IPS-20b (cell line): ENCODE measurements around the gene ATF7.

Source experiments
- H3K27ac ChIP-seq: one replicate; pipeline ENCODE4 v1.5.1; 2013; ENCODE audit warnings: low read length
- H3K27me3 ChIP-seq: 2 replicates; pipeline ENCODE4 v1.6.1; 2013; ENCODE audit warnings: mild to moderate bottlenecking, low read length, inconsistent platforms; ENCODE audit not compliant: insufficient read depth
- H3K36me3 ChIP-seq: 2 replicates; pipeline ENCODE4 v1.6.1; 2013; ENCODE audit warnings: low read depth, mild to moderate bottlenecking, inconsistent platforms, low read length, moderate library complexity; ENCODE audit not compliant: insufficient read depth
- H3K4me1 ChIP-seq: 2 replicates; pipeline ENCODE4 v1.6.1; 2013; ENCODE audit warnings: mild to moderate bottlenecking, control low read depth, inconsistent platforms, low read length, moderate library complexity; ENCODE audit not compliant: insufficient read depth
- H3K4me3 ChIP-seq: 2 replicates; pipeline ENCODE4 v1.5.1; 2013; ENCODE audit warnings: mild to moderate bottlenecking, low read length, inconsistent platforms
- H3K9ac ChIP-seq: 2 replicates; pipeline ENCODE4 v1.6.1; 2013; ENCODE audit warnings: low read depth, mild to moderate bottlenecking, inconsistent platforms, low read length, moderate library complexity
- H3K9me3 ChIP-seq: 2 replicates; pipeline ENCODE4 v1.6.1; 2013; ENCODE audit warnings: mild to moderate bottlenecking, low read depth, low read length, inconsistent platforms; ENCODE audit not compliant: insufficient read depth

ATF7 gene

DNA sequence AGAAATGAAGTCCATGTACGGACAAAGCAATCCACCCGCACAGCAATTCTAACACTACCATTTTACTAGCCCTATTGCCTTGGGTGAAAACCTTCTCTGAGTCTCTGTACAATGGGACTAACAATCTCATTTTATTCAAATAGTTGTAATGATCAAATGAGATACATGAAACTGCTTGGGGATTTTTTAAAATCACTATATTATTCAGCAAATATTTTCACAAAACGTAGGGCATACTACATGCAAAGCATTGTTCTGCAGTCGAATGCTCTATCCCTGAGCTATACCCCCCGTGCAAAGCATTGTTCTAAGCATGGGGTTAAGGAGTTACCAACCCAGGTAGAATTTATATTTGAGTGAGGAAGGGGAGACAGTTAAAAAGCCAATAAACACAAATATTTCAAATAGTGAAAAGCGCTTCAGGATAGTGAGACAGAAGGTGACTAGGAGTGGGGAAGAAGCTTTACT lies 554 bp upstream of the ATF7 start:
- Histone ChIP-seq H3K36me3 (no peaks in the 10 kb centered on the region), H3K27ac (peak overlapping the region; percentile 99), H3K4me3 (peak overlapping the region; percentile 95), H3K4me1 (peaks cover 16% of the 10 kb centered on the region; the same call in 1 of the 2 replicates), H3K9me3 (no peaks in the 10 kb centered on the region), H3K27me3 (no peaks in the 10 kb centered on the region), H3K9ac (peak overlapping the region; percentile 98)

DNA sequence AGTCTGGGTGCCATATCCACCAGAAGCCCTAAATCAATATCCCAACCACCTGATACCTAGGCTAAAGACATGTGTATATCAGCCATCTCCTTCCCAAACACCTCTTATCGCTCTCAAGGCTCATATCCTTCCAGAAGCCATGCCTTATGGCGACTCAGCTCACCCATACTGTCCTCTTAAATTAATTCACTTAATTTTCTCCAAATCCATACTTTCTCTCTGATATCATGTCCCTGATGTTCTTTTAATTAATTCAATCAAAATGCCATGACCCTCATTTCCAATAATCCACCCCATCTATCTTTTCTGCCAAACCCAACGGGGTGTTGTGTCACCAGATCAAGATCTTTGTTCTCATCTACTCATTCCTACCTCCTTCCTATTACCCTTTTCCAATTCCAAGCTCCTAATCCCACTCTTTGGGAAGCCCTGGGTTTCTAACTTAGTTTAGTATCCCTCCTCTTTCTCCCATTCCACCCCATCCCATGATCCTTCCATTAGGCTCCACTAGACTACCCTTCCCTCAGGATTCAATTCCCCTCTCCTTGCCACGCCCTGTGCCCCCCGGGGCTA lies 723 bp downstream of the ATF7 start:
- Histone ChIP-seq H3K27ac (no peak overlapping the region), H3K9ac (peak overlapping the region; percentile 98), H3K27me3 (no peaks in the 10 kb centered on the region)

DNA sequence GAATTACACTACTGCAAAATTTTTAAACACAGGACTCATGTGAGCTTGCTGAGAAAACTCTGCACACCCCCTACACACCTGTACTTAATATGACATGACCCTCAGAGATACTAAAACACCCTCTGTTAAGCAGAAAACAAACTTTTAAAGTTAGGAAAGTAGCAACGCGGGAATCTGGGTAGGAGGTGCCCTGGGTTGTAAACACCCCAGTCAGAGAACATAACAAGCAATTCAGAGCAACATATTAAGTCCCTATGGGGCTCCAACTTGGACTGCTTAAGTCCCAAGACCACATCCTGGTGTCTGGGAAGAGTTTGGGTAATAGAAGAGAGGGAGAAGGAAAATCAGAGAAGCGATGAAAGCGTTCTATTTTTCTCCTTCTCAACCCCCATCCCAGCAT lies 1.2 kb downstream of the ATF7 start:
- peak overlapping the region; percentile 95 for H3K4me3 ChIP-seq
- H3K27me3 ChIP-seq: no peaks in the 10 kb centered on the region
- H3K4me1 ChIP-seq: peaks cover 16% of the 10 kb centered on the region; the same call in 1 of the 2 replicates
- no peaks in the 10 kb centered on the region for H3K36me3 ChIP-seq
- peak overlapping the region; percentile 98; the same call in 1 of the 2 replicates for H3K9ac ChIP-seq
- H3K9me3 ChIP-seq: no peaks in the 10 kb centered on the region
- no peak overlapping the region for H3K27ac ChIP-seq

More for the DNA sequence above, 723 bp downstream of the ATF7 start:
- peak overlapping the region; percentile 95 for H3K4me3 ChIP-seq
- no peaks in the 10 kb centered on the region for H3K9me3 ChIP-seq
- H3K4me1 ChIP-seq: peaks cover 16% of the 10 kb centered on the region; the same call in 1 of the 2 replicates
- no peaks in the 10 kb centered on the region for H3K36me3 ChIP-seq

DNA sequence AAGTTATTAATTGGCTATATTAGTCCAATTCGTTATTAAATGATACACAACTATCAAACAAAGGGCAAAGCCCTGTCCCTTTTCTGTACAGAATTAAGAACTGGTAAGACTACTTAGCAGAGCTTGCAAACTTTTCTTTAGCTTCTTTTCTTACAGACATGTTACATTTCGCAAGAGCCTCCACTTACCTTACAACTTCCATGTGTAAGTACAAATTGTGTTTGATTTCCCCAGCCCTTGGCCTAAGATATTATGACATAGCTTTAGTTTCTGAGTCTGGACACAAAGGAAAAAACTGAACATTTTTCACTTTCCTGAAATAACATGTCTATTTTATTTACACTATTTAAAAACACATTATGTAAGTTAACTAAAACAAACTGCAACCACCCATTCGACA lies 1.7 kb downstream of the ATF7 start:
- peaks cover 16% of the 10 kb centered on the region; the same call in 1 of the 2 replicates for H3K4me1 ChIP-seq
- H3K27me3 ChIP-seq: no peaks in the 10 kb centered on the region
- peak overlapping the region; percentile 95; the same call in 1 of the 2 replicates for H3K4me3 ChIP-seq
- no peak overlapping the region for H3K27ac ChIP-seq
- H3K9me3 ChIP-seq: no peaks in the 10 kb centered on the region
- H3K9ac ChIP-seq: no peak overlapping the region
- H3K36me3 ChIP-seq: no peaks in the 10 kb centered on the region

DNA sequence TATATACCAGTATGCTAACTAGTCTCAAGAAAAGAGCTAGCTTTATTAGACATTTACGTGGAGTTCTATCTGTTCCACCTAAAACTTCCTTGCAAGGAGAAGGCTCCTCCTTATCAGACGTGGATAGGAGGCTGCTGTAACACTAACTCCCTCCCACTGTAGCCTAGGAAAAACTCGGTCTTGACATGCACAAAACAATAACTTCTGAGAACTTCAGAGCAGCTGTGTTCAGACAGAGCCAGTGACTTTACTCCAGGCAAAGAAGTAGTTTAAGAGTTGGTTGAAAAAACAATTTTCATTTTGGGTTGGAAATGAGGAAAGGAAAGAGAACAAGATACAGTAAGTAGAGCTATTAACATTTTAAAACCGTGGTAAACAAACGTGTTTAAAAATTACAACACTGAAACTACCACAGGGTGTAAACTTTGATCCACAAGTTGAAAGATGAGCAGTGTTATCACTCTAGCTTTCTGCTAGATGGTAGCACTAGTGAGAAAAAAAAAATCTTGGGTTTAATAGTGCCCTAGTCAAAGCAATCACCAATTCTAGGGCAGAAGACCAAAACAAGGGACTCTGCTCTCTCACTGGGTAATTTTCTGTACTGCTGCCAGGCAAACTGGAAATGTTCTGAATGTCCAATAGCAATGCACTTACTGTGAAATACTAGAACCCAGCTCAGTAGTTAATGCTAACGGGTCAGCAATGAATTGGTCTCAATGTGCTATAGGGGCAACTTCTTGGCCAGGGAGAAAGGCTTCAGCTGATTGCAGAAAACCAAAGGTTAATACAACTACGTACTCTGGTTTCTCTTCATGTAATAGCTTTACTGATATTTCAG lies 2.4 kb downstream of the ATF7 start:
- Histone ChIP-seq H3K36me3 (no peaks in the 10 kb centered on the region), H3K9me3 (no peaks in the 10 kb centered on the region), H3K4me3 (0 out of 2 replicates have a peak overlapping the region, but pooled peaks have one; percentile 23), H3K27ac (no peak overlapping the region), H3K4me1 (peaks cover 16% of the 10 kb centered on the region; the same call in 1 of the 2 replicates), H3K27me3 (no peaks in the 10 kb centered on the region), H3K9ac (no peak overlapping the region)

DNA sequence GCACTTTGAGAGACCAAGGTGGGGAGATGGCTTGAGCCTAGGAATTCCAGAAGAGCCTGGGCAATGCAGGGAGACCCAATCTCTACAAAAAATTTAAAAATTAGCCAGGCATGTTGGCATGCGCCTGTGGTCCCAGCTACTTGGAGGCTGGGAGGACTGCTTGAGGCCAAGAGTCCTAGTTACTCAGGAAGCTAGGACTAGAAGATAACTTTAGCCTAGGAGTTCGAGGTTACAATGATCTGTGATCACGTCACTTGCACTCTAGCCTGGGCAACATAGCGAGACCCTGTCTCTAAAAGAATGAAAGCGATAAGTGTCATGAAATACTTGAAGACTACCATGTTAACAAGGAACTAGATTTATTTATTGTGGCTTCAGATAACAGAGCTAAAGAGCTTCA lies 3.5 kb downstream of the ATF7 start:
- Histone ChIP-seq H3K9me3 (no peaks in the 10 kb centered on the region), H3K4me1 (peaks cover 16% of the 10 kb centered on the region; the same call in 1 of the 2 replicates)

DNA sequence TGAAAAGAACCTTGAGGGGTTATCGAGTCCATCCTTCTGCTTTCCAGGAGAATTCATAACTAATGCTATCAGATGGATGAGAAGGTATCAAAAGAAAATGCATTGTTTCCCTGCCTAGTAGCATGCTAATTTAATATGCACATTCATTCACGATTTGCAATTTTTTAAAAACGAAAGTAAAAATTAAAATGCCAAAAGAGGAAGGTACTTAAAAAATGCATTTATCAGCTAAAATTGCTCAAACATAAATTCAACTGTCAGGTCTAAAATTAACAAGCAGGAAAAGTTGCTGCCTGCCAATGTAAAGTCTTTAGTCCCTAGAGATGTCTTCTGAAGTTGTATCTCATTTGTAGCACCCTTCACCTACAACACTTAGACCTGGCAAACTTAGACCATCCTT lies 7.9 kb downstream of the ATF7 start:
- Histone ChIP-seq H3K4me3 (no peak overlapping the region), H3K36me3 (no peaks in the 10 kb centered on the region), H3K9me3 (no peaks in the 10 kb centered on the region), H3K9ac (no peak overlapping the region), H3K27me3 (no peaks in the 10 kb centered on the region), H3K27ac (no peak overlapping the region), H3K4me1 (no peaks in the 10 kb centered on the region)

More for the DNA sequence above, 3.5 kb downstream of the ATF7 start:
- Histone ChIP-seq H3K27ac (no peak overlapping the region), H3K9ac (no peak overlapping the region), H3K27me3 (no peaks in the 10 kb centered on the region), H3K36me3 (no peaks in the 10 kb centered on the region), H3K4me3 (no peak overlapping the region)

DNA sequence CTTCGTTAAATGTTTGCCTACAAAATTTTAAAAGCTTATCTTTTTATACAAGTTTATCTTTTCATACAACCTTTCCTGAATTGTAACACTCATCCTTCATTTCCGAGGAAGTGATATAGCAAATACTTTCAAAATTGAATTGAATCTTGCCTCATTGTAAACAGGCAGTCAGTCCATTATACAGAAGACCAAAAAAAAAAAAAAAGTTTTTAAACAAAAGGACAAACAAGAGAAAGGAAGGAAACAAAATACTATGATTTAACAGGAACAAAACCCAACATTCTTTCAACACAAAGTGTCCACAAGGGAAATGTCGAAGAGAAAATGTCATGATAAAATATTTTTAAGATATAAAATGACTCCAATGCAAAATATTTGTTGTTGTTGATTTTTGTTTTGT lies 8.5 kb downstream of the ATF7 start:
- Histone ChIP-seq H3K9me3 (no peaks in the 10 kb centered on the region), H3K9ac (no peak overlapping the region), H3K27me3 (no peaks in the 10 kb centered on the region), H3K27ac (no peak overlapping the region), H3K4me1 (no peaks in the 10 kb centered on the region), H3K36me3 (no peaks in the 10 kb centered on the region), H3K4me3 (no peak overlapping the region)

DNA sequence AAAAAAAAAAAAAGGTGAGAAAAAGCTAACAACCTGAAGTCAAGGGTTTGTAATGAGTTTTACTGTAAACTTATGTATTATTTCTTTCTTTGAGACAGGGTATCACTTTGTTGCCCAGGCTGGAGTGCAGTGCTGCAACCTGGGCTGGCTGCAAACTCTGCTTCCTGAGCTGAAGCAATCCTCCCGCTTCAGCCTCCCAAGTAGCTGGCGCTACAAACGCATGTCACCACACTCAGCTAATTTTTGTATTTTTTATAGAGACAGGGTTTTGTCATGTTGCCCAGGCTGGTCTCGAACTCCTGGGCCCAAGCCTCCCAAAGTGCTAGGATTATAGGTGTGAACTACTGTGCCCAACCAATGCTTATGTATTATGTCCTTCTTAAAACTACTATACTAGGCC lies 9.2 kb downstream of the ATF7 start:
- H3K4me3 ChIP-seq: no peak overlapping the region
- no peaks in the 10 kb centered on the region for H3K9me3 ChIP-seq
- H3K4me1 ChIP-seq: no peaks in the 10 kb centered on the region
- no peak overlapping the region for H3K27ac ChIP-seq
- H3K36me3 ChIP-seq: no peaks in the 10 kb centered on the region
- H3K27me3 ChIP-seq: no peaks in the 10 kb centered on the region
- H3K9ac ChIP-seq: no peak overlapping the region

DNA sequence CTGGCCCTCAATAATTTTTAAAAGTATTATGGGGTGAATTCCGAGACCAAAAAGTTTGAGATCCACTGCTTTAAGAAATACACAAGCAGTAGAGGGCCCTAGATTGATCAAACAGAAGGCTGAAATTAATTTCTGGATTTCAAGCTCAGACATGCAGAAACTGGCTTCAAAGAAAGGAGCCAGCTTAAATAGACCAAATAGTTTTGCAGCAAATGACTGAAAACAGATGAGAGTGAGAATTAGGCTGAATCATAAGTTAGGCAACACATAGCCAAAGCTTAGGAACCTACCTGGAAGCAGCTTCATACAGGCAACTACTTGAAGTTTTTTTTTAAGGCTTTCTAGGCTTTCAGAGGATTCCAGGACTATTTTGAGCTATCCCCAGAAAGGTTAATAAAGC lies 12.4 kb downstream of the ATF7 start:
- no peaks in the 10 kb centered on the region for H3K27me3 ChIP-seq
- no peaks in the 10 kb centered on the region for H3K4me1 ChIP-seq
- H3K9me3 ChIP-seq: no peaks in the 10 kb centered on the region
- no peak overlapping the region for H3K4me3 ChIP-seq
- H3K9ac ChIP-seq: no peak overlapping the region
- no peaks in the 10 kb centered on the region for H3K36me3 ChIP-seq
- H3K27ac ChIP-seq: no peak overlapping the region

DNA sequence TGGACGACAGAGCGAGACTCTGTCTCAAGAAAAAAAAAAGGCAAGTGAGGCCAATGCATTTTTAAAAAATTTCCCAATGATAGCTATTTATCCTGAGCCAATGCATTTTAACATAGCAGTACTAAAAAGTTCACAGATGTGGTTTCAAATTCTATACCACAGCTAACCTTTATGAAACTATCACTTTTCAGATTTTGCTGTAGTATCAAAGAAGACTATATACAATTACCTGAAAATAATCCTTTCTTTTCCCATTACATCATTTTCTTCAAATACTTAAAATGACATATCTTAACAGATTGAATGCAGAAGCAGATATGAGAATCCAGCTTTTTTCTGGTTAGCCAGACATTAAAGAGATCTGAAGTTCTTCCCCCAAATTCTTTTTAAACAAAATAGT lies 13.2 kb downstream of the ATF7 start:
- Histone ChIP-seq H3K36me3 (no peaks in the 10 kb centered on the region), H3K9ac (no peak overlapping the region), H3K27me3 (no peaks in the 10 kb centered on the region), H3K4me3 (no peak overlapping the region), H3K9me3 (no peaks in the 10 kb centered on the region), H3K27ac (no peak overlapping the region), H3K4me1 (no peaks in the 10 kb centered on the region)

DNA sequence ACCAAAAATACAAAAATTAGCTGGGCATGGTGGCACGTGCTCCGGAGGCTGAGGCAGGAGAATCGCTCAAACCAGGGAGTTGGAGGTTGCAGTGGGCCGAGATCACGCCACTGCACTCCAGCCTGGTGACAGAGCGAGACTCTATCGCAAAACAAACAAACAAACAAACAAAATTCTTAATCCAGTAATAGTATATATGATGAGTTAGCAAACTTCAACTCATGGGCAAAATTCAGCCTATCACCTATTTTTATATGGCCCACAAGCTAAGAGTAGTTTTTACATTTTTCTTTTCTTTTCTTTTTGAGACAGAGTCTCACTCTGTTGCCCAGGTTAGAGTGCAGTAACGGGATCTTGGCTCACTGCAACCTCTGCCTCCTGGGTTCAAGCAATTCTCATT lies 14.9 kb downstream of the ATF7 start:
- no peaks in the 10 kb centered on the region for H3K4me1 ChIP-seq
- H3K27me3 ChIP-seq: no peaks in the 10 kb centered on the region
- no peak overlapping the region for H3K9ac ChIP-seq
- H3K9me3 ChIP-seq: no peaks in the 10 kb centered on the region
- H3K27ac ChIP-seq: no peak overlapping the region
- H3K36me3 ChIP-seq: no peaks in the 10 kb centered on the region
- H3K4me3 ChIP-seq: no peak overlapping the region
